GM18520 (cell line): ENCODE measurements around the gene MIA3.

Source experiments
- ATAC-seq: cut with Tn5 transposase; IDR thresholded peaks from one replicate; pipeline ENCODE4 v1.9.1; 2021; ENCODE audit not compliant: unreplicated experiment

The MIA3 gene

GRCh38 chr1:222620566-222620965 is 2.7 kb downstream of the MIA3 start:
- ATAC-seq, result peak; percentile 33

GRCh38 chr1:222622765-222623164 is 4.9 kb downstream of the MIA3 start:
- ATAC-seq, result no peak

- no peak for ATAC-seq
These were observed 5.6 kb downstream of the MIA3 start for GRCh38 chr1:222623458-222623857.

GRCh38 chr1:222624214-222624613 is 6.3 kb downstream of the MIA3 start:
- no peak for ATAC-seq

GRCh38 chr1:222627232-222627631 is 9.3 kb downstream of the MIA3 start:
- no peak for ATAC-seq

GRCh38 chr1:222629921-222630535 is 12.1 kb downstream of the MIA3 start:
- no peak for ATAC-seq

- ATAC-seq, result no peak
These were observed 13.8 kb downstream of the MIA3 start for GRCh38 chr1:222631611-222632208.

GRCh38 chr1:222632749-222633148 is 14.9 kb downstream of the MIA3 start:
- ATAC-seq, result no peak

- no peak for ATAC-seq
These were observed 16.5 kb downstream of the MIA3 start for GRCh38 chr1:222634180-222635013.

GRCh38 chr1:222641269-222641948 is 23.5 kb downstream of the MIA3 start:
- no peak for ATAC-seq

- ATAC-seq, result no peak
These were observed 24.6 kb downstream of the MIA3 start for GRCh38 chr1:222642468-222642867.

- no peak for ATAC-seq
These were observed 25.7 kb downstream of the MIA3 start for GRCh38 chr1:222643606-222643937.

- peak; percentile 94 for ATAC-seq
These were observed 26.2 kb downstream of the MIA3 start for GRCh38 chr1:222643938-222644635.

- ATAC-seq, result no peak
These were observed 26.7 kb downstream of the MIA3 start for GRCh38 chr1:222644636-222644980.

- no peak for ATAC-seq
These were observed 34.8 kb downstream of the MIA3 start for GRCh38 chr1:222652676-222653075.

- peak; percentile 69 for ATAC-seq
These were observed 35.4 kb downstream of the MIA3 start for GRCh38 chr1:222653178-222653827.

GRCh38 chr1:222654849-222655248 is 37.0 kb downstream of the MIA3 start:
- ATAC-seq, result peak; percentile 89

- no peak for ATAC-seq
These were observed 38.7 kb downstream of the MIA3 start for GRCh38 chr1:222656391-222657155.

- ATAC-seq, result no peak
These were observed 40.0 kb downstream of the MIA3 start for GRCh38 chr1:222657899-222658298.

GRCh38 chr1:222663431-222663934 is 45.6 kb downstream of the MIA3 start:
- ATAC-seq, result no peak
